WTC11 (cell line): Measurements from ENCODE around the gene GPR37.

ENCODE experiments used
- KAT7 ChIP-seq: sonication (generic); formaldehyde crosslinking; IDR thresholded peaks from 2 replicates; pipeline ENCODE4 v1.8.1; 2023; ENCODE audit warnings: missing genetic modification reagents, mild to moderate bottlenecking, borderline replicate concordance
- TF ChIP-seq, protein P1 (sequence below): sonication (generic); formaldehyde crosslinking; IDR thresholded peaks from 2 replicates; pipeline ENCODE4 v1.8.0; 2022; ENCODE audit warnings: mild to moderate bottlenecking, missing genetic modification reagents
- TF ChIP-seq, protein P2 (sequence below): sonication (generic); formaldehyde crosslinking; IDR thresholded peaks from 2 replicates; pipeline ENCODE4 v1.8.1; 2022; ENCODE audit warnings: mild to moderate bottlenecking, missing genetic modification reagents, moderate library complexity, borderline replicate concordance

DNA sequence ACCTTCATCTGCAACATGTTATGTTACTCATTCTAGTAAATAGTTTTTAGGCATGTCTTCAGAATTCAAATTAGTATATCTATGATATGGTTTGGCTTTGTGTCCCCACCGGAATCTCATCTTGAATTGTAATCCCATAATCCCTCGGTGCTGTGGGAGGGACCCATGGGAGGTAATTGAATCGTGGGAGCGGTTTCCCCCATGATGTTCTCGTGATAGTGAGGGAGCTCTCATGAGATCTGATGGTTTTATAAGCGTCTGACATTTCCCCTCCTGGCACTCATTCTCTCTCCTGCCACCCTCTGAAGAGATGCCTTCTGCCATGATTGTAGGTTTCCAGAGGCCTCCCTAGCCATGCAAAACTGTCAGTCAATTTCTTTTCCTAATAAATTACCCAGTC is 20.4 kb upstream of the GPR37 start:
- TF ChIP-seq KAT7 (CRISPR knock-in tag): no peak
- TF ChIP-seq, protein P1, sequence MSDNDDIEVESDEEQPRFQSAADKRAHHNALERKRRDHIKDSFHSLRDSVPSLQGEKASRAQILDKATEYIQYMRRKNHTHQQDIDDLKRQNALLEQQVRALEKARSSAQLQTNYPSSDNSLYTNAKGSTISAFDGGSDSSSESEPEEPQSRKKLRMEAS: no peak
- TF ChIP-seq, protein P2, sequence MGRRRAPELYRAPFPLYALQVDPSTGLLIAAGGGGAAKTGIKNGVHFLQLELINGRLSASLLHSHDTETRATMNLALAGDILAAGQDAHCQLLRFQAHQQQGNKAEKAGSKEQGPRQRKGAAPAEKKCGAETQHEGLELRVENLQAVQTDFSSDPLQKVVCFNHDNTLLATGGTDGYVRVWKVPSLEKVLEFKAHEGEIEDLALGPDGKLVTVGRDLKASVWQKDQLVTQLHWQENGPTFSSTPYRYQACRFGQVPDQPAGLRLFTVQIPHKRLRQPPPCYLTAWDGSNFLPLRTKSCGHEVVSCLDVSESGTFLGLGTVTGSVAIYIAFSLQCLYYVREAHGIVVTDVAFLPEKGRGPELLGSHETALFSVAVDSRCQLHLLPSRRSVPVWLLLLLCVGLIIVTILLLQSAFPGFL (CRISPR knock-in tag): no peak
